OCI-LY7 (cell line): Measurements from ENCODE around the gene SBNO1. TPM values are rescaled to one million over a fixed set of nuclear protein-coding genes. Genes with fewer than 3 reads are reported as not detected.

Experiments
- BruUV-seq: library from RNA; stranded (reverse); fragments of 400-500 nt; replicated peaks from 2 replicates; lab custom pipeline; 2021; lab: Mats Ljungman, UMichigan
- CTCF ChIA-PET: fragments of 300-600 bp; sonication (Branson Sonifier 250); formaldehyde crosslinking; loops from one replicate; lab custom pipeline; 2022; ENCODE audit warnings: antibody characterized with exemption; ENCODE audit not compliant: unreplicated experiment; lab: Charles Lee
- POLR2A ChIA-PET: fragments of 300-600 bp; sonication (Branson Sonifier 250); formaldehyde crosslinking; loops from one replicate; lab custom pipeline; 2022; ENCODE audit warnings: antibody characterized with exemption; lab: Charles Lee
- DNase-seq: peaks from one replicate; pipeline ENCODE4 v3.0.0-alpha.2; 2015; ENCODE audit warnings: low spot score
- H2AFZ ChIP-seq: fragments of 200-600 bp; sonication (generic), shearing (Covaris generic); 2 replicates; pipeline ENCODE4 v1.6.1; 2014; ENCODE audit warnings: mild to moderate bottlenecking, antibody characterized with exemption, low read length, moderate library complexity
- H3K27ac ChIP-seq: fragments of 200-600 bp; sonication (generic); 2 replicates; pipeline ENCODE4 v1.5.1; 2014; ENCODE audit warnings: mixed run types, low read depth, mild to moderate bottlenecking, moderate library complexity, low read length, inconsistent platforms; ENCODE audit not compliant: poor library complexity, severe bottlenecking
- H3K36me3 ChIP-seq: fragments of 200-600 bp; sonication (generic); 2 replicates; pipeline ENCODE4 v1.6.1; 2014; ENCODE audit warnings: mild to moderate bottlenecking, antibody characterized with exemption, low read length, moderate library complexity, mixed read lengths; ENCODE audit not compliant: insufficient read depth
- H3K4me1 ChIP-seq: fragments of 200-600 bp; sonication (generic); 2 replicates; pipeline ENCODE4 v1.5.1; 2014; ENCODE audit warnings: mild to moderate bottlenecking, low read length; ENCODE audit not compliant: insufficient read depth, poor library complexity, severe bottlenecking
- H3K4me2 ChIP-seq: fragments of 200-600 bp; sonication (generic); 2 replicates; pipeline ENCODE4 v1.6.1; 2014; ENCODE audit warnings: mild to moderate bottlenecking, low read length
- H3K4me3 ChIP-seq: fragments of 200-600 bp; sonication (generic); 2 replicates; pipeline ENCODE4 v1.5.1; 2014; ENCODE audit warnings: mild to moderate bottlenecking, low read depth, low read length; ENCODE audit not compliant: poor library complexity, severe bottlenecking
- H3K79me2 ChIP-seq: fragments of 200-600 bp; sonication (generic); 2 replicates; pipeline ENCODE4 v1.6.1; 2016; ENCODE audit warnings: low read depth, mild to moderate bottlenecking, low read length, moderate library complexity, mixed read lengths; ENCODE audit not compliant: insufficient read depth
- H3K9me2 ChIP-seq: fragments of 200-600 bp; sonication (generic); 2 replicates; pipeline ENCODE4 v1.6.1; 2016; ENCODE audit warnings: mild to moderate bottlenecking, low read length, mixed read lengths; ENCODE audit not compliant: insufficient read depth
- H3K9me3 ChIP-seq: fragments of 200-600 bp; sonication (generic); 2 replicates; pipeline ENCODE4 v1.6.1; 2014; ENCODE audit warnings: mild to moderate bottlenecking, mixed run types, low read length, mixed read lengths
- H4K20me1 ChIP-seq: fragments of 200-600 bp; sonication (generic); 2 replicates; pipeline ENCODE4 v1.6.1; 2014; ENCODE audit warnings: mild to moderate bottlenecking, antibody characterized with exemption, low read length, moderate library complexity, mixed read lengths; ENCODE audit not compliant: insufficient read depth
- CTCF ChIP-seq: fragments of 200-600 bp; sonication (generic); conservative IDR thresholded peaks from 2 replicates; pipeline ENCODE4 v1.5.1; 2014; ENCODE audit warnings: mild to moderate bottlenecking, antibody characterized with exemption, low read length, moderate library complexity, mixed read lengths
- EZH2phosphoT487 ChIP-seq: fragments of 200-600 bp; sonication (generic); IDR thresholded peaks from 2 replicates; pipeline ENCODE4 v1.6.1; 2018; ENCODE audit warnings: low read depth, borderline replicate concordance, mild to moderate bottlenecking, mixed run types, antibody characterized with exemption, low read length, moderate library complexity, mixed read lengths
- intact Hi-C: fragments of 100-400 bp; cut with micrococcal nuclease; formaldehyde crosslinking; loops from one replicate; pipeline ENCODE4 v1.10.0; 2022; ENCODE audit not compliant: unreplicated experiment
- total RNA-seq, 2 experiments: library from RNA; depleted of rRNA in 1 of 2; stranded (reverse); fragments of >200 nt in 1 of 2; shearing (Covaris generic) in 1 of 2; gene quantifications; 2 replicates each; pipeline ENCODE4 v1.2.3, GENCODE V29; 2014 to 2022

Gene SBNO1
- total RNA-seq, 2 experiments from 2014 or later, result 23.7 to 57.3 TPM

DNA sequence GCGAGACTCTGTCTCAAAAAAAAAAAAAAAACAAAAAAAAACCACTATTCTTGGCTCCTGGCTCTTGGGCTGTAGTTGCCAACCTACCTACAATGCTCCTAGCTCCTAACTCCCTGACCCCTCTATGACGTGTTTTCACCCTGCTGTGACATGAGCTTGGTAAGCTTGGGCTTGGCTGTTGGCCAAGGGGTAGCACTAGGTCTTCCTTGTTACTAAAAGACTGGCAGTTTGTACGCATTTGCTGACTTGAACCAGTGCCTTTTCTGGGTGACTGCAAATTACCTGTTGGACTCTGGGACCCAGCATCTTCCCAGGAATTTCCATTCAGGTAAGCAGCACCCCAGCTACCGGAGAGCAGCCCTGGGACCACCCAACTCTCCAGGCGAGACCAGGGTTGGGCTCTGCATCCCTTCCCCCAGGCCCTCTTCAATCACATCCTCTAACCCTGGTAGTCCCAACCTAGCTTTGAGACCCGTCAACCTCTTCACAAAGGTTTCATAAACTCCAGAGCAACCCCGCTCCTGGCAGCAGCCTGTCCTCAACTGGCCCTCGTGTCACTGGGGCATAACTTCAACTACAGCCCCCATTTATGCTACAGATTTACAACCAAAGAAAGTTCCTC, 101.3 kb downstream of the SBNO1 start:
- H3K27ac ChIP-seq, result no peak overlapping the region
- H3K4me3 ChIP-seq, result no peak overlapping the region
- no peak overlapping the region for H2AFZ ChIP-seq
- no peaks in the 10 kb centered on the region for H3K9me2 ChIP-seq
- intact Hi-C loops, result no loop called here
- no TSS peak for BruUV-seq
- DNase-seq, result no peak
- H3K79me2 ChIP-seq, result no peaks in the 10 kb centered on the region
- ChIA-PET CTCF (no interaction called here), POLR2A (no interaction called here)
- no peaks in the 10 kb centered on the region for H3K4me1 ChIP-seq
- no peak overlapping the region for H3K4me2 ChIP-seq
- TF ChIP-seq EZH2phosphoT487, result no peak
- TF ChIP-seq CTCF, result no peak
- no peaks in the 10 kb centered on the region for H3K9me3 ChIP-seq
- peaks cover 64% of the 10 kb centered on the region for H3K36me3 ChIP-seq
- H4K20me1 ChIP-seq, result no peaks in the 10 kb centered on the region

- Histone ChIP-seq H2AFZ (no peak overlapping the region), H3K27ac (no peak overlapping the region), H3K4me2 (no peak overlapping the region), H3K9me2 (no peaks in the 10 kb centered on the region), H3K36me3 (peaks cover 85% of the 10 kb centered on the region), H3K79me2 (no peaks in the 10 kb centered on the region), H3K4me1 (no peaks in the 10 kb centered on the region), H3K4me3 (no peak overlapping the region), H3K9me3 (no peaks in the 10 kb centered on the region), H4K20me1 (no peaks in the 10 kb centered on the region)
- BruUV-seq, result TSS peak; percentile 90
- intact Hi-C loops, result no loop called here
- DNase-seq, result no peak
- TF ChIP-seq CTCF (no peak), EZH2phosphoT487 (no peak)
- POLR2A ChIA-PET, result interaction anchor here (1.0 kb wide), 1 partner anchor 29 kb away, joined by 3 read pairs; no protein-coding TSS in a partner anchor
- CTCF ChIA-PET, result no interaction called here
Measured at GRCh38 chr12:123261196-123261595, 103.5 kb downstream of the SBNO1 start.

DNA sequence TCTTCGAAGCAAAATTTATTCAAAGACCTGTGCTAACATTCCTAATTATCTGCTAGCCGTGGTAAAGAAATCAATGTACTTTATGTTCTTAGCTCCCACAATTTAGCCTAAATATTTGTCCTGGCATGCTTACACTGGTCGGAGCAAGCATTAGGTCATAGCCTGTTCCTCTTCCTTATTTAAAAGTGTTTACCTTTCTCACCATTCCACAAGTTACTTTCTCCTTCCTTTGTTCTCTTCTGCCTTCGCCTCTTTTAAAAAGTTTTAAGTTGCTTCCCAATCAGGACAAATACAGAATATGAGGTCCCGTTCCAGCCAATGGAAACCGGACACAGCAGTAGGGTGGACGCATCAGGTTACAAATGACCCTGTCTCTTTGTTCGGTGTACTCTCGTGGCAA, 104.6 kb downstream of the SBNO1 start:
- TF ChIP-seq EZH2phosphoT487 (no peak), CTCF (no peak)

More for the DNA sequence above, 104.6 kb downstream of the SBNO1 start:
- no peak for DNase-seq
- no TSS peak for BruUV-seq
- Histone ChIP-seq H3K4me3 (no peak overlapping the region), H3K4me1 (no peaks in the 10 kb centered on the region), H2AFZ (no peak overlapping the region), H3K4me2 (no peak overlapping the region), H3K9me2 (no peaks in the 10 kb centered on the region), H3K36me3 (peaks cover 89% of the 10 kb centered on the region), H3K9me3 (no peaks in the 10 kb centered on the region), H4K20me1 (no peaks in the 10 kb centered on the region), H3K27ac (no peak overlapping the region), H3K79me2 (no peaks in the 10 kb centered on the region)
- ChIA-PET CTCF (no interaction called here), POLR2A (no interaction called here)
- intact Hi-C loops, result no loop called here
